PC-3 (cell line): ENCODE data around the gene LIN28B.

ENCODE experiments used
- CTCF ChIP-seq: fragments of 300-600 bp; sonication (generic); conservative IDR thresholded peaks from 2 replicates; pipeline ENCODE4 v1.5.1; 2017; ENCODE audit warnings: antibody characterized with exemption, low read depth, mild to moderate bottlenecking, low read length
- EZH2phosphoT487 ChIP-seq: fragments of 300-600 bp; sonication (generic); IDR thresholded peaks from 2 replicates; pipeline ENCODE4 v1.6.1; 2018; ENCODE audit warnings: mild to moderate bottlenecking, antibody characterized with exemption, low read length, borderline replicate concordance

GRCh38 chr6:105097288-105097687 is 140.4 kb downstream of the LIN28B start:
- TF ChIP-seq CTCF (no peak), EZH2phosphoT487 (no peak)
